Suprapubic skin (tissue), 4 donors: ENCODE measurements around the gene FMN1.

Source experiments
- EP300 ChIP-seq: sonication (generic); formaldehyde crosslinking; IDR thresholded peaks from one replicate; pipeline ENCODE4 v1.6.1; 2017; ENCODE audit warnings: antibody characterized with exemption
- POLR2A ChIP-seq, 2 donors: fragments of 450-650 bp; IDR thresholded peaks; one replicate each; pipeline ENCODE4 v1.6.1; 2017; ENCODE audit warnings: antibody characterized with exemption in 2 of 2, mild to moderate bottlenecking in 2 of 2, moderate library complexity in 2 of 2
- POLR2AphosphoS5 ChIP-seq, 3 donors: sonication (generic); formaldehyde crosslinking; IDR thresholded peaks; one replicate each; pipeline ENCODE4 v1.6.1; 2017; ENCODE audit warnings: antibody characterized with exemption in 3 of 3
- TF ChIP-seq, protein P1 (sequence below), 2 donors: fragments of 200-600 bp in 1 of 2; fragments of 450-650 bp in 1 of 2; sonication (generic) in 1 of 2; IDR thresholded peaks; one replicate each; pipeline ENCODE4 v1.5.1; 2016 to 2019; ENCODE audit warnings: antibody characterized with exemption in 2 of 2, mild to moderate bottlenecking in 1 of 2, moderate library complexity in 1 of 2

DNA sequence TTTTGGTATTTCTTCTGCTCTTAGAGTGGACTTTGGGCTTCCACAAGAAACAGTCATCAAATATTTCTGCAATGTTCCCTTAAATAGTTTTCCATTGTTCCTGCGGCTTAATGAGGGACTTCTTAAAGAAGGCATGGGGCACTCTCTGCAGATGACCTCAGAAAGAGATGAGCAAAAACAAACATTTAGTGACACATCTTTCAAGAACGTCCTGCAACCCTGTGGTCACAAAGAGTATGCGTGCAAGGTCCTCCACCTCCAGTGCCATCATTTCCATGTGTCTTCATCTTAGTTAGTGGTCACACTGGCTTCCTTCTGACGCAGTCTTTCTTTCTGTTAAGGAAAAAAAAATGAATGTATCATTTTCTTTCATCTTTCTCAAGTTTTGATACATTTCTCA, 420.5 kb downstream of the FMN1 start:
- TF ChIP-seq, protein P1, sequence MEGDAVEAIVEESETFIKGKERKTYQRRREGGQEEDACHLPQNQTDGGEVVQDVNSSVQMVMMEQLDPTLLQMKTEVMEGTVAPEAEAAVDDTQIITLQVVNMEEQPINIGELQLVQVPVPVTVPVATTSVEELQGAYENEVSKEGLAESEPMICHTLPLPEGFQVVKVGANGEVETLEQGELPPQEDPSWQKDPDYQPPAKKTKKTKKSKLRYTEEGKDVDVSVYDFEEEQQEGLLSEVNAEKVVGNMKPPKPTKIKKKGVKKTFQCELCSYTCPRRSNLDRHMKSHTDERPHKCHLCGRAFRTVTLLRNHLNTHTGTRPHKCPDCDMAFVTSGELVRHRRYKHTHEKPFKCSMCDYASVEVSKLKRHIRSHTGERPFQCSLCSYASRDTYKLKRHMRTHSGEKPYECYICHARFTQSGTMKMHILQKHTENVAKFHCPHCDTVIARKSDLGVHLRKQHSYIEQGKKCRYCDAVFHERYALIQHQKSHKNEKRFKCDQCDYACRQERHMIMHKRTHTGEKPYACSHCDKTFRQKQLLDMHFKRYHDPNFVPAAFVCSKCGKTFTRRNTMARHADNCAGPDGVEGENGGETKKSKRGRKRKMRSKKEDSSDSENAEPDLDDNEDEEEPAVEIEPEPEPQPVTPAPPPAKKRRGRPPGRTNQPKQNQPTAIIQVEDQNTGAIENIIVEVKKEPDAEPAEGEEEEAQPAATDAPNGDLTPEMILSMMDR (IDR thresholded peaks at IDR 0.05): no peak
- TF ChIP-seq EP300 (no peak), POLR2A (IDR thresholded peaks at IDR 0.05) (no peak), POLR2AphosphoS5 (IDR thresholded peaks at IDR 0.05) (no peak)
